ENCODE measurements around the gene IQGAP1. TPM values are rescaled to one million over a fixed set of nuclear protein-coding genes. Genes with fewer than 3 reads are reported as not detected.
"Not testable (repeated sequence)": the region's sequence is repeated elsewhere in the genome, so short reads cannot be mapped to it uniquely, and the experiment has no call there.

Gene IQGAP1
- total RNA-seq, 1 donor from 2014 or later = 265 TPM

- intact Hi-C loops (cut with DNase I) = no loop called here
- peaks cover 97% of the 10 kb centered on the region for H3K4me1 ChIP-seq
- no peaks in the 10 kb centered on the region for H3K36me3 ChIP-seq
- no peak overlapping the region for H3K4me3 ChIP-seq
- no peak for TF ChIP-seq CTCF (IDR thresholded peaks at IDR 0.05)
- H3K27me3 ChIP-seq (ENCODE audit: low read depth) = no peaks in the 10 kb centered on the region
- DNase-seq = no peak
- no peaks in the 10 kb centered on the region for H3K9me3 ChIP-seq
- ATAC-seq = no peak
- H3K27ac ChIP-seq = peak overlapping the region; percentile 87
Measured at GRCh38 chr15:90402767-90403166, 14.7 kb downstream of the IQGAP1 start.

GRCh38 chr15:90405055-90405607 is 17.1 kb downstream of the IQGAP1 start:
- Histone ChIP-seq H3K4me3 (no peak overlapping the region), H3K36me3 (no peaks in the 10 kb centered on the region), H3K27me3 (ENCODE audit: low read depth) (no peaks in the 10 kb centered on the region), H3K27ac (peak overlapping the region; percentile 8), H3K9me3 (no peaks in the 10 kb centered on the region), H3K4me1 (peaks cover 92% of the 10 kb centered on the region)
- TF ChIP-seq CTCF (IDR thresholded peaks at IDR 0.05) = no peak
- ATAC-seq = no peak
- DNase-seq = no peak
- intact Hi-C loops (cut with DNase I) = no loop called here

GRCh38 chr15:90407336-90407735 is 19.3 kb downstream of the IQGAP1 start:
- intact Hi-C loops (cut with DNase I) = no loop called here
- Histone ChIP-seq H3K36me3 (no peaks in the 10 kb centered on the region), H3K27ac (peak overlapping the region; percentile 34), H3K27me3 (ENCODE audit: low read depth) (no peaks in the 10 kb centered on the region), H3K4me3 (no peak overlapping the region), H3K4me1 (peaks cover 86% of the 10 kb centered on the region), H3K9me3 (no peaks in the 10 kb centered on the region)
- ATAC-seq (no peak), DNase-seq (no peak)
- TF ChIP-seq CTCF (IDR thresholded peaks at IDR 0.05) = no peak

- TF ChIP-seq CTCF (IDR thresholded peaks at IDR 0.05) = no peak
- Histone ChIP-seq H3K9me3 (no peaks in the 10 kb centered on the region), H3K4me3 (no peak overlapping the region), H3K27me3 (ENCODE audit: low read depth) (no peaks in the 10 kb centered on the region), H3K4me1 (peaks cover 86% of the 10 kb centered on the region), H3K36me3 (no peaks in the 10 kb centered on the region), H3K27ac (peak overlapping the region; percentile 34)
- DNase-seq (no peak), ATAC-seq (peak; percentile 46 to 65)
- intact Hi-C loops (cut with DNase I) = no loop called here
Measured at GRCh38 chr15:90407871-90408317, 19.9 kb downstream of the IQGAP1 start.

- H3K36me3 ChIP-seq = no peaks in the 10 kb centered on the region
- intact Hi-C loops (cut with DNase I) = no loop called here
- peaks cover 86% of the 10 kb centered on the region for H3K4me1 ChIP-seq
- ATAC-seq (no peak), DNase-seq (no peak)
- no peak overlapping the region for H3K4me3 ChIP-seq
- H3K27me3 ChIP-seq (ENCODE audit: low read depth) = no peaks in the 10 kb centered on the region
- TF ChIP-seq CTCF (IDR thresholded peaks at IDR 0.05) = no peak
- no peak overlapping the region for H3K27ac ChIP-seq
- no peaks in the 10 kb centered on the region for H3K9me3 ChIP-seq
Measured at GRCh38 chr15:90408657-90409056, 20.6 kb downstream of the IQGAP1 start.

GRCh38 chr15:90409587-90409986 is 21.5 kb downstream of the IQGAP1 start:
- H3K36me3 ChIP-seq; ATAC-seq; intact Hi-C loops (cut with DNase I); H3K27me3 ChIP-seq (ENCODE audit: low read depth); H3K4me3 ChIP-seq; H3K27ac ChIP-seq; H3K9me3 ChIP-seq; DNase-seq: not testable (repeated sequence)
- peaks cover 88% of the 10 kb centered on the region for H3K4me1 ChIP-seq

GRCh38 chr15:90410316-90410715 is 22.3 kb downstream of the IQGAP1 start:
- H3K4me3 ChIP-seq; H3K36me3 ChIP-seq; DNase-seq; intact Hi-C loops (cut with DNase I); H3K9me3 ChIP-seq; H3K27me3 ChIP-seq (ENCODE audit: low read depth); H3K27ac ChIP-seq; ATAC-seq: not testable (repeated sequence)
- peaks cover 89% of the 10 kb centered on the region for H3K4me1 ChIP-seq
